Loucy (cell line): ENCODE measurements around the gene NRCAM.

Experiments
- H2AFZ ChIP-seq: fragments of 200-600 bp; sonication (generic); 2 replicates; pipeline ENCODE4 v1.6.0; 2016; ENCODE audit warnings: antibody characterized with exemption, mild to moderate bottlenecking, low read length, moderate library complexity
- H3F3A ChIP-seq: fragments of 200-600 bp; 2 replicates; pipeline ENCODE4 v1.6.0; 2016; ENCODE audit warnings: antibody characterized with exemption, low read depth, mild to moderate bottlenecking
- H3K27me3 ChIP-seq: fragments of 200-600 bp; sonication (generic); 2 replicates; pipeline ENCODE4 v1.6.1; 2014; ENCODE audit warnings: low read length, mild to moderate bottlenecking; ENCODE audit not compliant: insufficient read depth, poor library complexity, severe bottlenecking
- H3K36me3 ChIP-seq: fragments of 200-600 bp; sonication (generic); 2 replicates; pipeline ENCODE4 v1.6.1; 2016; ENCODE audit warnings: low read length; ENCODE audit not compliant: insufficient read depth
- H3K4me1 ChIP-seq: fragments of 200-600 bp; sonication (generic); 2 replicates; pipeline ENCODE4 v1.5.1; 2014; ENCODE audit warnings: low read length, mild to moderate bottlenecking; ENCODE audit not compliant: insufficient read depth, poor library complexity, severe bottlenecking
- H3K4me2 ChIP-seq: fragments of 200-600 bp; sonication (generic); 2 replicates; pipeline ENCODE4 v1.6.0; 2014; ENCODE audit warnings: antibody characterized with exemption, low read length, low read depth, mild to moderate bottlenecking; ENCODE audit not compliant: poor library complexity, severe bottlenecking
- H3K4me3 ChIP-seq: fragments of 200-600 bp; sonication (generic); 2 replicates; pipeline ENCODE4 v1.5.1; 2014; ENCODE audit warnings: low read length, mild to moderate bottlenecking, mixed read lengths; ENCODE audit not compliant: poor library complexity, severe bottlenecking
- H3K79me2 ChIP-seq: fragments of 200-600 bp; sonication (generic); 2 replicates; pipeline ENCODE4 v1.6.1; 2014; ENCODE audit warnings: low read length; ENCODE audit not compliant: insufficient read depth
- H3K9ac ChIP-seq: fragments of 200-600 bp; sonication (generic); 2 replicates; pipeline ENCODE4 v1.6.0; 2014; ENCODE audit warnings: mild to moderate bottlenecking, low read depth, low read length, moderate library complexity; ENCODE audit not compliant: poor library complexity, severe bottlenecking
- H3K9me2 ChIP-seq: fragments of 200-600 bp; sonication (generic); replicated peaks from 2 replicates; pipeline ENCODE4 v1.6.1; 2016; ENCODE audit warnings: low read depth, low read length, mixed read lengths
- H3K9me3 ChIP-seq: fragments of 200-600 bp; sonication (generic); 2 replicates; pipeline ENCODE4 v1.6.1; 2014; ENCODE audit warnings: mild to moderate bottlenecking, antibody characterized with exemption, low read length, low read depth; ENCODE audit not compliant: insufficient read depth
- H4K20me1 ChIP-seq: fragments of 200-600 bp; sonication (generic); 2 replicates; pipeline ENCODE4 v1.6.0; 2014; ENCODE audit warnings: antibody characterized with exemption, low read length, mild to moderate bottlenecking; ENCODE audit not compliant: insufficient read depth, poor library complexity, severe bottlenecking
- EZH2phosphoT487 ChIP-seq: fragments of 200-600 bp; IDR thresholded peaks from 2 replicates; pipeline ENCODE4 v1.6.1; 2018; ENCODE audit warnings: antibody characterized with exemption, mild to moderate bottlenecking, moderate library complexity, borderline replicate concordance
- TF ChIP-seq, protein P1 (sequence below): fragments of 200-600 bp; sonication (generic); conservative IDR thresholded peaks from 2 replicates; pipeline ENCODE4 v1.5.1; 2014; ENCODE audit warnings: mild to moderate bottlenecking, antibody characterized with exemption, low read length

Gene NRCAM

GRCh38 chr7:108285778-108286177 lies 170.5 kb downstream of the NRCAM start:
- no peak overlapping the region for H3K4me3 ChIP-seq
- no peaks in the 10 kb centered on the region for H3K36me3 ChIP-seq
- H3K27me3 ChIP-seq, result no peaks in the 10 kb centered on the region
- H3K9me2 ChIP-seq, result no peaks in the 10 kb centered on the region
- H2AFZ ChIP-seq, result no peak overlapping the region
- H3K9ac ChIP-seq, result no peak overlapping the region
- no peak for TF ChIP-seq EZH2phosphoT487
- TF ChIP-seq, protein P1, sequence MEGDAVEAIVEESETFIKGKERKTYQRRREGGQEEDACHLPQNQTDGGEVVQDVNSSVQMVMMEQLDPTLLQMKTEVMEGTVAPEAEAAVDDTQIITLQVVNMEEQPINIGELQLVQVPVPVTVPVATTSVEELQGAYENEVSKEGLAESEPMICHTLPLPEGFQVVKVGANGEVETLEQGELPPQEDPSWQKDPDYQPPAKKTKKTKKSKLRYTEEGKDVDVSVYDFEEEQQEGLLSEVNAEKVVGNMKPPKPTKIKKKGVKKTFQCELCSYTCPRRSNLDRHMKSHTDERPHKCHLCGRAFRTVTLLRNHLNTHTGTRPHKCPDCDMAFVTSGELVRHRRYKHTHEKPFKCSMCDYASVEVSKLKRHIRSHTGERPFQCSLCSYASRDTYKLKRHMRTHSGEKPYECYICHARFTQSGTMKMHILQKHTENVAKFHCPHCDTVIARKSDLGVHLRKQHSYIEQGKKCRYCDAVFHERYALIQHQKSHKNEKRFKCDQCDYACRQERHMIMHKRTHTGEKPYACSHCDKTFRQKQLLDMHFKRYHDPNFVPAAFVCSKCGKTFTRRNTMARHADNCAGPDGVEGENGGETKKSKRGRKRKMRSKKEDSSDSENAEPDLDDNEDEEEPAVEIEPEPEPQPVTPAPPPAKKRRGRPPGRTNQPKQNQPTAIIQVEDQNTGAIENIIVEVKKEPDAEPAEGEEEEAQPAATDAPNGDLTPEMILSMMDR, result no peak
- no peaks in the 10 kb centered on the region for H3K79me2 ChIP-seq
- no peaks in the 10 kb centered on the region for H3F3A ChIP-seq
- no peak overlapping the region for H3K4me2 ChIP-seq
- no peaks in the 10 kb centered on the region for H4K20me1 ChIP-seq
- no peaks in the 10 kb centered on the region for H3K4me1 ChIP-seq
- no peaks in the 10 kb centered on the region for H3K9me3 ChIP-seq

DNA sequence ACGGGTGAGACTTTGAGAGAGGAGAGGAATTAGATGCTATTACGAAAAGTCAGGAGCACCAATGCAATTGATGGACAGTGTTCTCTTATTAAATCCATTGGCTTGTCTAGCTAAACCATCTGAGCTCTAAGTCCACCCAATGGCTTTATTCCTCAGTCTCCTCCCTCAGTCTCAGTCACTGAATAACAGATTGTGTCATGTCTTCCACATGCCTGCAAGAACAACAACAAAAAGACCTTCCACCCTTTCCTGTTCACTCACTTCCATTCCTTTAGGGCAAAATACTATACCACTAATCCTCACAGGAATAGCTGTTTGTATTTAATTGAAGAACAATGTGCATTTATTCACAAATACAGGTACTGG lies 171.2 kb downstream of the NRCAM start:
- H3K9me3 ChIP-seq, result no peaks in the 10 kb centered on the region
- no peaks in the 10 kb centered on the region for H3K9me2 ChIP-seq
- H3K79me2 ChIP-seq, result no peaks in the 10 kb centered on the region
- H3K4me3 ChIP-seq, result no peak overlapping the region
- no peaks in the 10 kb centered on the region for H3K4me1 ChIP-seq
- no peak for TF ChIP-seq EZH2phosphoT487
- TF ChIP-seq, protein P1, result no peak
- H3K36me3 ChIP-seq, result no peaks in the 10 kb centered on the region
- no peaks in the 10 kb centered on the region for H3K27me3 ChIP-seq
- no peak overlapping the region for H2AFZ ChIP-seq
- no peak overlapping the region for H3K9ac ChIP-seq
- H3K4me2 ChIP-seq, result no peak overlapping the region
- H3F3A ChIP-seq, result no peaks in the 10 kb centered on the region
- H4K20me1 ChIP-seq, result no peaks in the 10 kb centered on the region

DNA sequence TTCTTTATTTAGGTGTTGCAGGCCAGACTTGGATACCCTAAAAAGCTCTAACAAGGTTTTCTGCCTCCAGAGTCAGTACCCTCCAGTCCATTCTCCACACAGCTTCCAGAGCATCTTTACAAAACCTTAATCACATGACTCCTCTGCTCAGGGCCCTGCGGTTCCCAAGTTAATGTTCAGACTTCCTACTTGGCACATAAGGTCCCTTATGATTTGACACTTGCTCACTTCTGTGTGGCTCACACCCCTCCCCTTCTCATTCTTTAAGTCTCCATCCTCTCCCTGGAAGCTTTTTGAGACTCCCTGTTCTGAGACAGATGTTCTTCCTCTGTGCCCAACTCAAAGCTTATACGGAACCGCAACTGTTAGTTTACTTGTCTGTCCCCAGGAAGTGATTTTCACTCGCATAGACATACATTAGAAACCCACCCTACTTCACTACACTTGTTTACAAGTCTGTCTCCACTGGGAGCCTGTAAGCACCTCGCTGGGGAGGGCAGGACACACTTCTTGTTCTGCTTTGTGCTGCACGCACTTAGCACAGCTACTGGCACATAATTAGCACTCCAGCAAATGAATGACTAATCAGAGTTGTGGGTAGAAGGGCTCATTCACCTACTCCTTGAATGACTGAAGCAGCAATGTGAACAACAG lies 171.8 kb downstream of the NRCAM start:
- H3K9me2 ChIP-seq, result no peaks in the 10 kb centered on the region
- H4K20me1 ChIP-seq, result no peaks in the 10 kb centered on the region
- TF ChIP-seq, protein P1, result no peak
- no peak for TF ChIP-seq EZH2phosphoT487
- H3K4me3 ChIP-seq, result no peak overlapping the region
- no peaks in the 10 kb centered on the region for H3K79me2 ChIP-seq
- no peaks in the 10 kb centered on the region for H3F3A ChIP-seq
- H3K4me2 ChIP-seq, result no peak overlapping the region
- no peak overlapping the region for H2AFZ ChIP-seq
- no peaks in the 10 kb centered on the region for H3K9me3 ChIP-seq
- H3K36me3 ChIP-seq, result no peaks in the 10 kb centered on the region
- H3K9ac ChIP-seq, result no peak overlapping the region
- H3K4me1 ChIP-seq, result no peaks in the 10 kb centered on the region
- H3K27me3 ChIP-seq, result no peaks in the 10 kb centered on the region
